ENCODE data around the gene HDAC4.

DNA sequence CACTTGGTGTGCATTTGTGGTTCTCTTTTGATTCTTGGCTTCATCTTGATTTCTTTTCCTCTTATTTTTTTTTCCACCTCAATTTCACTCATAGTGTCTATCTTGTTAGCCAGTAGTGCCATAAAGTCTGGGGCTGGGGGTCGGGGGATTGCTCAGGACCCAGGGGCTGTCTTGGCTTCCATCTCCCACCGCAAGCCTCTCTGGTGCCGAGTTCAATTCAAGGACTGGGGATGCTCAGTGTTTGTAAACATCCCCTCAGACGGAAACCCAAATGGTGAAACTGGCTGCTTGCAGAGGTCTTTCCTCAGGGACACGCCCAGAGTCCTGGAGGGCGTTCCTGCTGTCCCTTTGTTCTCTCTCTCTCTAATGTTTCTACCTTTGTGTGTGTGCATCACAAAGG lies 379.6 kb downstream of the HDAC4 start:
- TF ChIP-seq FOXM1 (IDR thresholded peaks at IDR 0.05; ENCODE audit: borderline replicate concordance, low read depth) (no peak), TAF1 (IDR thresholded peaks at IDR 0.05; ENCODE audit: low read depth) (no peak)

Measured in Ishikawa (cell line).